ENCODE measurements around the gene ERVH48-1. TPM values are rescaled to one million over a fixed set of nuclear protein-coding genes. Genes with fewer than 3 reads are reported as not detected.

Gene ERVH48-1
- total and polyA plus RNA-seq, 2 donors (not counting 1 experiment from before 2014, with no cell fraction given): 0.06 TPM; not detected in 1

DNA sequence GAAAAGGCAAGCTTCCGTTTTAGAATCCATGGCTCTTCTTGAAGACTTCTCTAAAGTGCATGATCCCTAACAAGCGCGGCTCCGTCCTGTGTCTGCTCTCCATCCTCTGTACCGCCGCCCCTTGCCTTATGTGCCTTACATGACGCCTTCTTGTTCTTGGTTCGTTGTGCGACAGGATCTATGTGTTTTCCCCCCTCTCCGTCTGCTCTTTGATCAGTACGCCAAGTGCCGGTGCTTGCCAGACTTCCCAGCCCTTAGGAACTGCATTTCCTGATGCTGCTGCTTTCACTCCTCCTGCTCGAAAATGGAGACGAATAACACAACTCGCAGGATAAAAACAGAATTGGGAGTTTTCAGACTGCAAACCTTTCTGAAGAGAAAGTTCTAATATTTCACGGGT lies 19.2 kb downstream of the ERVH48-1 start:
- Histone ChIP-seq H3K27me3 (ENCODE audit: control insufficient read depth, insufficient read depth, low read length) (no peaks in the 10 kb centered on the region), H3K27ac (ENCODE audit: insufficient read depth, low read length) (no peak overlapping the region), H3K4me2 (ENCODE audit: extremely low read depth, insufficient read depth, low read length) (no peak overlapping the region), H3K9ac (ENCODE audit: insufficient read depth, low read length) (no peak overlapping the region), H3K36me3 (ENCODE audit: control insufficient read depth, insufficient read depth, low read length) (peaks cover 15% of the 10 kb centered on the region), H3K4me1 (ENCODE audit: control insufficient read depth, extremely low read depth, insufficient read depth, low read length) (no peaks in the 10 kb centered on the region), H3K4me3 (replicated peaks in 1 of 4; ENCODE audit: control extremely low read depth in 1 of 4, insufficient read depth in 1 of 4, low read depth in 3 of 4, low read length in 4 of 4) (no peak overlapping the region), H2AFZ (ENCODE audit: low read length) (no peak overlapping the region), H3K9me3 (ENCODE audit: control insufficient read depth, insufficient read depth, low read depth, low read length) (no peaks in the 10 kb centered on the region), H3K79me2 (ENCODE audit: control insufficient read depth, insufficient read depth, low read length) (peaks cover 2% of the 10 kb centered on the region), H4K20me1 (ENCODE audit: control insufficient read depth, extremely low read depth, insufficient read depth, low read length) (no peaks in the 10 kb centered on the region)
- TF ChIP-seq, protein P1, sequence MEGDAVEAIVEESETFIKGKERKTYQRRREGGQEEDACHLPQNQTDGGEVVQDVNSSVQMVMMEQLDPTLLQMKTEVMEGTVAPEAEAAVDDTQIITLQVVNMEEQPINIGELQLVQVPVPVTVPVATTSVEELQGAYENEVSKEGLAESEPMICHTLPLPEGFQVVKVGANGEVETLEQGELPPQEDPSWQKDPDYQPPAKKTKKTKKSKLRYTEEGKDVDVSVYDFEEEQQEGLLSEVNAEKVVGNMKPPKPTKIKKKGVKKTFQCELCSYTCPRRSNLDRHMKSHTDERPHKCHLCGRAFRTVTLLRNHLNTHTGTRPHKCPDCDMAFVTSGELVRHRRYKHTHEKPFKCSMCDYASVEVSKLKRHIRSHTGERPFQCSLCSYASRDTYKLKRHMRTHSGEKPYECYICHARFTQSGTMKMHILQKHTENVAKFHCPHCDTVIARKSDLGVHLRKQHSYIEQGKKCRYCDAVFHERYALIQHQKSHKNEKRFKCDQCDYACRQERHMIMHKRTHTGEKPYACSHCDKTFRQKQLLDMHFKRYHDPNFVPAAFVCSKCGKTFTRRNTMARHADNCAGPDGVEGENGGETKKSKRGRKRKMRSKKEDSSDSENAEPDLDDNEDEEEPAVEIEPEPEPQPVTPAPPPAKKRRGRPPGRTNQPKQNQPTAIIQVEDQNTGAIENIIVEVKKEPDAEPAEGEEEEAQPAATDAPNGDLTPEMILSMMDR (conservative IDR thresholded peaks at IDR 0.05 in 1 of 2, IDR thresholded peaks at IDR 0.05 in 1 of 2; ENCODE audit: low read depth in 1 of 2, low read length in 2 of 2): no peak
- TF ChIP-seq EZH2 (IDR thresholded peaks at IDR 0.05; ENCODE audit: low read length, missing control alignments): no peak
- no peak for DNase-seq (ENCODE audit: low read depth in 2 of 2)

DNA sequence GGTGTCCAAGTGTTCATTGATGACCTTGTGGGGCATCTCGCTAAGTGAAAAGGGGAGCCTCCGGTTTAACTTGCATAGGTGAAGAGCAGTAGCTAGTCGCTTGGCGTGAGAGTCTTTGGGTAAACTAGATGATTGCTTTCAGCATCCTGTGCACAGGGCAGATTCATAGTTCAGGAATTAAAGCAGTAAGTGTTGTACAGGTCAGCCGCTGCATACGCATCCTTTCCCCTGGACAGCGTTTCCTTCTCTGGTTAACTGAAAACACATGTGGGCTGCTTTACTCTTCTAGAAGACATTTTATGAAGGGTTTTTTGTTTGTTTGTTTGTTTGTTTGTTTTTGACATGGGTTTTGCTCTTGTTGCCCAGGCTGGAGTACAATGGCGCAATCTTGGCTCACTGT lies 20.2 kb downstream of the ERVH48-1 start:
- H3K9me3 ChIP-seq (ENCODE audit: control insufficient read depth, insufficient read depth, low read depth, low read length): no peaks in the 10 kb centered on the region
- peaks cover 18% of the 10 kb centered on the region for H3K36me3 ChIP-seq (ENCODE audit: control insufficient read depth, insufficient read depth, low read length)
- H3K27ac ChIP-seq (ENCODE audit: insufficient read depth, low read length): no peak overlapping the region
- no peak overlapping the region for H2AFZ ChIP-seq (ENCODE audit: low read length)
- H3K79me2 ChIP-seq (ENCODE audit: control insufficient read depth, insufficient read depth, low read length): peaks cover 6% of the 10 kb centered on the region
- no peaks in the 10 kb centered on the region for H3K4me1 ChIP-seq (ENCODE audit: control insufficient read depth, extremely low read depth, insufficient read depth, low read length)
- H4K20me1 ChIP-seq (ENCODE audit: control insufficient read depth, extremely low read depth, insufficient read depth, low read length): no peaks in the 10 kb centered on the region
- H3K4me3 ChIP-seq (replicated peaks in 1 of 4; ENCODE audit: control extremely low read depth in 1 of 4, insufficient read depth in 1 of 4, low read depth in 3 of 4, low read length in 4 of 4): no peak overlapping the region
- DNase-seq (ENCODE audit: low read depth in 2 of 2): no peak
- no peak overlapping the region for H3K9ac ChIP-seq (ENCODE audit: insufficient read depth, low read length)
- TF ChIP-seq, protein P1 (conservative IDR thresholded peaks at IDR 0.05 in 1 of 2, IDR thresholded peaks at IDR 0.05 in 1 of 2; ENCODE audit: low read depth in 1 of 2, low read length in 2 of 2): no peak
- no peak for TF ChIP-seq EZH2 (IDR thresholded peaks at IDR 0.05; ENCODE audit: low read length, missing control alignments)
- no peak overlapping the region for H3K4me2 ChIP-seq (ENCODE audit: extremely low read depth, insufficient read depth, low read length)
- no peaks in the 10 kb centered on the region for H3K27me3 ChIP-seq (ENCODE audit: control insufficient read depth, insufficient read depth, low read length)

DNA sequence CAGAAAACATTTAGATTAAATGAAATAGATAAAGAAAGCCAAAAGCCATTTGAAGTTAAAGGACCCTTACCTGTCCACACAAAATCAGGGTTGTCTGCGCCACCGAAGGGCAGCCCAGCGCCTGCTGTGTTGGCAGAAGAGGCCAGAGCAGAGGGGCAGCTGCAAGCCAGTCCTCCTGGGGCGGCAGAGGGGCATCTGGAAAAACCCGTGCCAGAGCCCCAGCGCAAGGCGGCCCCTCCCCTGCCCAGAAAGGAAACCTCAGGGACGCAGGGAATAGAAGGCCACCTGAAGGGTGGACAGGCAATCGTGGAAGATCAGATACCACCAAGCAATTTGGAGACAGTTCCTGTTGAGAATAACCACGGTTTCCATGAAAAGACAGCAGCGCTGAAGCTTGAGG lies 21.6 kb downstream of the ERVH48-1 start:
- H3K4me2 ChIP-seq (ENCODE audit: extremely low read depth, insufficient read depth, low read length): no peak overlapping the region
- H4K20me1 ChIP-seq (ENCODE audit: control insufficient read depth, extremely low read depth, insufficient read depth, low read length): no peaks in the 10 kb centered on the region
- H3K4me1 ChIP-seq (ENCODE audit: control insufficient read depth, extremely low read depth, insufficient read depth, low read length): no peaks in the 10 kb centered on the region
- H3K9me3 ChIP-seq (ENCODE audit: control insufficient read depth, insufficient read depth, low read depth, low read length): no peaks in the 10 kb centered on the region
- peaks cover 8% of the 10 kb centered on the region for H3K79me2 ChIP-seq (ENCODE audit: control insufficient read depth, insufficient read depth, low read length)
- H3K27ac ChIP-seq (ENCODE audit: insufficient read depth, low read length): no peak overlapping the region
- H3K9ac ChIP-seq (ENCODE audit: insufficient read depth, low read length): no peak overlapping the region
- no peak overlapping the region for H2AFZ ChIP-seq (ENCODE audit: low read length)
- no peak for DNase-seq (ENCODE audit: low read depth in 2 of 2)
- H3K27me3 ChIP-seq (ENCODE audit: control insufficient read depth, insufficient read depth, low read length): no peaks in the 10 kb centered on the region
- no peak for TF ChIP-seq EZH2 (IDR thresholded peaks at IDR 0.05; ENCODE audit: low read length, missing control alignments)
- TF ChIP-seq, protein P1 (conservative IDR thresholded peaks at IDR 0.05 in 1 of 2, IDR thresholded peaks at IDR 0.05 in 1 of 2; ENCODE audit: low read depth in 1 of 2, low read length in 2 of 2): no peak
- H3K4me3 ChIP-seq (replicated peaks in 1 of 4; ENCODE audit: control extremely low read depth in 1 of 4, insufficient read depth in 1 of 4, low read depth in 3 of 4, low read length in 4 of 4): no peak overlapping the region
- peaks cover 20% of the 10 kb centered on the region for H3K36me3 ChIP-seq (ENCODE audit: control insufficient read depth, insufficient read depth, low read length)

Data from fibroblast of lung (primary cell).